B cell (primary cell): ENCODE data around the gene MYO19.

Source experiments
- CTCF ChIP-seq: fragments of 200-600 bp; IDR thresholded peaks from one replicate; pipeline ENCODE4 v1.8.0; 2022; ENCODE audit warnings: antibody characterized with exemption, mild to moderate bottlenecking
- EZH2 ChIP-seq: IDR thresholded peaks from 2 replicates; pipeline ENCODE4 v1.6.1; 2012; ENCODE audit warnings: borderline replicate concordance, low read depth, mild to moderate bottlenecking, moderate library complexity, low read length; ENCODE audit not compliant: insufficient read depth, poor library complexity, severe bottlenecking

- TF ChIP-seq CTCF (no peak), EZH2 (no peak)
These were observed 22.0 kb downstream of the MYO19 start for GRCh38 chr17:36512641-36513040.
